IMR-90 (cell line): Measurements from ENCODE around the gene DENND6B. TPM values are rescaled to one million over a fixed set of nuclear protein-coding genes. Genes with fewer than 3 reads are reported as not detected.

Experiments
- ATAC-seq: fragments of 200-7000 bp; cut with Tn5 transposase; 2 replicates; pipeline ENCODE4 v1.9.1; 2020; ENCODE audit warnings: low read depth, mild to moderate bottlenecking, moderate library complexity
- BruUV-seq: library from RNA; stranded (reverse); fragments of 400-500 nt; replicated peaks from 2 replicates; lab custom pipeline; 2021; lab: Mats Ljungman, UMichigan
- CTCF ChIA-PET: fragments of 300-600 bp; formaldehyde crosslinking; extraction: SDS; loops from one replicate; lab custom pipeline; 2021; ENCODE audit warnings: antibody characterized with exemption; lab: Yijun Ruan, JAX
- POLR2A ChIA-PET: fragments of 300-600 bp; sonication (Branson Sonifier 250); formaldehyde crosslinking; loops from one replicate; lab custom pipeline; 2022; ENCODE audit warnings: antibody characterized with exemption; ENCODE audit not compliant: unreplicated experiment; lab: Charles Lee
- DNase-seq: peaks from one replicate; pipeline ENCODE4 v3.0.0; 2013
- H2AFZ ChIP-seq: replicated peaks from 2 replicates; pipeline ENCODE3; 2013; ENCODE audit warnings: low read length, mild to moderate bottlenecking; ENCODE audit not compliant: poor library complexity
- H2AK5ac ChIP-seq: 2 replicates; pipeline ENCODE4 v1.6.1; 2013; ENCODE audit warnings: low read depth, low read length, inconsistent platforms
- H2AK9ac ChIP-seq: replicated peaks from 2 replicates; pipeline ENCODE3; 2013; ENCODE audit warnings: mild to moderate bottlenecking, low read depth, low read length, moderate library complexity; ENCODE audit not compliant: poor library complexity
- H2BK120ac ChIP-seq: 2 replicates; pipeline ENCODE4 v1.6.1; 2013; ENCODE audit warnings: low read depth, low read length, inconsistent platforms
- H2BK15ac ChIP-seq: 3 replicates; pipeline ENCODE4 v1.6.1; 2013; ENCODE audit warnings: low read depth, low read length, inconsistent platforms
- H2BK20ac ChIP-seq: 2 replicates; pipeline ENCODE4 v1.6.1; 2013; ENCODE audit warnings: low read depth, mild to moderate bottlenecking, inconsistent platforms, low read length, moderate library complexity
- H2BK5ac ChIP-seq: 2 replicates; pipeline ENCODE4 v1.6.1; 2013; ENCODE audit warnings: mild to moderate bottlenecking, low read depth, low read length, inconsistent platforms; ENCODE audit not compliant: poor library complexity, severe bottlenecking
- H3K14ac ChIP-seq: replicated peaks from 2 replicates; pipeline ENCODE4 v1.6.1; 2013; ENCODE audit warnings: low read depth, low read length, inconsistent platforms
- H3K18ac ChIP-seq: 2 replicates; pipeline ENCODE4 v1.6.1; 2013; ENCODE audit warnings: low read depth, low read length, control low read depth
- H3K23ac ChIP-seq: 2 replicates; pipeline ENCODE4 v1.6.1; 2013; ENCODE audit warnings: low read depth, low read length, inconsistent platforms
- H3K27ac ChIP-seq: 2 replicates; pipeline ENCODE4 v1.5.1; 2013; ENCODE audit warnings: mild to moderate bottlenecking, control low read depth, low read length; ENCODE audit not compliant: insufficient read depth
- H3K27me3 ChIP-seq: 2 replicates; pipeline ENCODE4 v1.6.1; 2013; ENCODE audit warnings: low read length; ENCODE audit not compliant: control insufficient read depth, insufficient read depth
- H3K36me3 ChIP-seq: 2 replicates; pipeline ENCODE4 v1.6.1; 2013; ENCODE audit warnings: low read length, mixed read lengths; ENCODE audit not compliant: control insufficient read depth, insufficient read depth
- H3K4ac ChIP-seq: 2 replicates; pipeline ENCODE4 v1.6.1; 2013; ENCODE audit warnings: low read depth, low read length, inconsistent platforms
- H3K4me1 ChIP-seq: 2 replicates; pipeline ENCODE4 v1.6.1; 2013; ENCODE audit warnings: low read length, mixed read lengths; ENCODE audit not compliant: control insufficient read depth, insufficient read depth
- H3K4me2 ChIP-seq: 2 replicates; pipeline ENCODE4 v1.6.1; 2013; ENCODE audit warnings: low read depth, mild to moderate bottlenecking, control low read depth, low read length, moderate library complexity
- H3K4me3 ChIP-seq: 2 replicates; pipeline ENCODE4 v1.5.1; 2013; ENCODE audit warnings: low read depth, mild to moderate bottlenecking, control low read depth, low read length, moderate library complexity; ENCODE audit not compliant: insufficient read depth
- H3K56ac ChIP-seq: 2 replicates; pipeline ENCODE4 v1.6.1; 2013; ENCODE audit warnings: low read length, inconsistent platforms; ENCODE audit not compliant: insufficient read depth; ENCODE audit errors: extremely low read depth
- H3K79me1 ChIP-seq, 2 experiments: 2 replicates each; pipeline ENCODE4 v1.6.1; 2013; ENCODE audit warnings: low read length in 2 of 2, inconsistent platforms in 1 of 2, low read depth in 1 of 2
- H3K9ac ChIP-seq: 2 replicates; pipeline ENCODE4 v1.6.1; 2013; ENCODE audit warnings: low read depth, low read length, control low read depth
- H3K9me1 ChIP-seq: 2 replicates; pipeline ENCODE4 v1.6.1; 2013; ENCODE audit warnings: low read length, inconsistent platforms; ENCODE audit not compliant: insufficient read depth
- H3K9me3 ChIP-seq: 2 replicates; pipeline ENCODE4 v1.6.1; 2013; ENCODE audit warnings: low read length; ENCODE audit not compliant: control insufficient read depth, insufficient read depth
- H4K20me1 ChIP-seq: 2 replicates; pipeline ENCODE4 v1.6.1; 2013; ENCODE audit warnings: low read length, inconsistent platforms; ENCODE audit not compliant: insufficient read depth
- H4K5ac ChIP-seq: 2 replicates; pipeline ENCODE4 v1.6.1; 2013; ENCODE audit warnings: mild to moderate bottlenecking, low read depth, low read length, control low read depth
- H4K8ac ChIP-seq, 2 experiments: 2 replicates each; pipeline ENCODE4 v1.6.1; 2013; ENCODE audit warnings: low read depth in 2 of 2, low read length in 2 of 2, control low read depth in 1 of 2, inconsistent platforms in 1 of 2
- H4K91ac ChIP-seq: 2 replicates; pipeline ENCODE4 v1.6.1; 2013; ENCODE audit warnings: low read depth, low read length, inconsistent platforms; ENCODE audit not compliant: insufficient read depth
- CTCF ChIP-seq: conservative IDR thresholded peaks from 2 replicates; pipeline ENCODE4 v1.5.1; 2012; ENCODE audit warnings: mild to moderate bottlenecking, low read depth, low read length, improper control_type of control experiment
- MAZ ChIP-seq: IDR thresholded peaks from 2 replicates; pipeline ENCODE4 v1.6.1; 2012; ENCODE audit warnings: low read depth, mild to moderate bottlenecking, low read length, improper control_type of control experiment, moderate library complexity, borderline replicate concordance
- WGBS, 2 experiments: methylation state at CpG; one replicate each; pipeline versions ENCODE4 v1.1.5 to v1.1.7; 2013; ENCODE audit warnings: missing lambda C conversion rate in 2 of 2; ENCODE audit not compliant: insufficient read length in 1 of 2; ENCODE audit errors: extremely low coverage in 2 of 2; 5-methylcytosine and 5-hydroxymethylcytosine counted together
- dilution Hi-C: fragments of 300-500 bp; cut with HindIII; formaldehyde crosslinking; loops from one replicate; pipeline ENCODE4 v1.14.3; 2018; ENCODE audit warnings: low sequenced_read_pairs; ENCODE audit not compliant: unreplicated experiment
- in situ Hi-C: fragments of 300-500 bp; cut with MboI; formaldehyde crosslinking; loops from 3 replicates; pipeline ENCODE4 v1.14.3; 2019; ENCODE audit warnings: low sequenced_read_pairs, inconsistent platforms, mixed read lengths
- intact Hi-C: fragments of 100-400 bp; cut with micrococcal nuclease; formaldehyde crosslinking; loops from 2 replicates; pipeline ENCODE4 v1.10.0; 2022
- polyA plus RNA-seq, 3 experiments: library from polyadenylated mRNA; depleted of rRNA; stranded (reverse); fragments of >200 nt; gene quantifications; 2 replicates each; pipeline ENCODE4 v1.2.3, GENCODE V29; 2012; ENCODE audit warnings: low replicate concordance in 1 of 3
- total RNA-seq: library from RNA; depleted of rRNA; stranded (reverse); fragments of >200 nt; gene quantifications from 2 replicates; pipeline ENCODE4 v1.2.3, GENCODE V29; 2012

DENND6B gene
- total and polyA plus RNA-seq, 2 of the 4 experiments (the other 2 are of a cell fraction) = 0.36 to 4.9 TPM

- intact Hi-C loops (loop anchor here (2.0 to 5.0 kb wide), 2 partner anchors 14 to 34 kb away; partner anchors contain the start of genes DENND6B and PLXNB2), dilution Hi-C loops (no loop called here), in situ Hi-C loops (no loop called here)
- H2BK120ac ChIP-seq = peak overlapping the region; percentile 72
- H3K4ac ChIP-seq = peak overlapping the region; percentile 94
- H3K18ac ChIP-seq = peak overlapping the region; percentile 76
- peak overlapping the region; percentile 47 for H2BK20ac ChIP-seq
- peaks cover 90% of the 10 kb centered on the region for H4K20me1 ChIP-seq
- H3K9me3 ChIP-seq = no peaks in the 10 kb centered on the region
- peak overlapping the region; percentile 74 for H3K4me2 ChIP-seq
- peaks cover 36% of the 10 kb centered on the region for H3K36me3 ChIP-seq
- peak overlapping the region; percentile 82 for H4K5ac ChIP-seq
- TF ChIP-seq CTCF = 0 out of 2 replicates have a peak, but pooled peaks have one; percentile 4
- no peak for TF ChIP-seq MAZ
- POLR2A ChIA-PET = interaction anchor here (0.6 kb wide), 1 partner anchor 18 kb away, joined by 5 read pairs; no protein-coding TSS in a partner anchor
- peak overlapping the region; percentile 93 for H3K56ac ChIP-seq
- H2BK15ac ChIP-seq = peak overlapping the region; percentile 70; the same call in 1 of the 3 replicates
- peak overlapping the region; percentile 74 for H2AK5ac ChIP-seq
- peak overlapping the region; percentile 95 for H3K9ac ChIP-seq
- no TSS peak for BruUV-seq
- DNase-seq (no peak), ATAC-seq (peak; percentile 1)
- peak overlapping the region; percentile 91 for H3K14ac ChIP-seq
- peak overlapping the region; percentile 86 for H3K23ac ChIP-seq
- no peaks in the 10 kb centered on the region for H3K27me3 ChIP-seq
- CTCF ChIA-PET = no interaction called here
- peak overlapping the region; percentile 100 for H3K27ac ChIP-seq
- H3K9me1 ChIP-seq = peaks cover 3% of the 10 kb centered on the region
- peak overlapping the region; percentile 8 for H2AFZ ChIP-seq
- H2BK5ac ChIP-seq = peak overlapping the region; percentile 99
- H3K4me1 ChIP-seq = peaks cover 34% of the 10 kb centered on the region
- H4K91ac ChIP-seq = peak overlapping the region; percentile 97
- WGBS, 2 experiments = 71% methylated on average over 14 of the region's 29 CpGs; no CpG with 5 or more reads in 1 of the 2 experiments
- peak overlapping the region; percentile 94 for H2AK9ac ChIP-seq
- peaks cover 8 to 69% of the 10 kb centered on the region in 2 experiments; a peak in 3 of 4 replicates for H3K79me1 ChIP-seq
- H4K8ac ChIP-seq = peak overlapping the region; percentile 91
- H3K4me3 ChIP-seq = peak overlapping the region; percentile 41
Measured at GRCh38 chr22:50292643-50293440, 34.0 kb downstream of the DENND6B start.
